A549 (cell line): ENCODE measurements around the gene MSANTD3. TPM values are rescaled to one million over a fixed set of nuclear protein-coding genes. Genes with fewer than 3 reads are reported as not detected.
"Not testable (repeated sequence)": the region's sequence is repeated elsewhere in the genome, so short reads cannot be mapped to it uniquely, and the experiment has no call there.

ENCODE experiments used
- ATAC-seq, 2 experiments: fragments of 200-7000 bp in 1 of 2; fragments of >200 bp in 1 of 2; cut with Nextera tagmentation in 1 of 2; cut with Tn5 transposase in 1 of 2; 3 replicates each; pipeline versions ENCODE4 v1.8.0 to v1.9.1; 2018 to 2020; ENCODE audit warnings: mild to moderate bottlenecking in 1 of 2, moderate library complexity in 1 of 2
- CTCF ChIA-PET: fragments of 300-600 bp; sonication (Branson Sonifier 250); formaldehyde crosslinking; extraction: SDS; loops from one replicate; lab custom pipeline; 2021; ENCODE audit warnings: antibody characterized with exemption, inconsistent platforms; lab: Yijun Ruan, JAX
- POLR2A ChIA-PET: fragments of 350-600 bp; formaldehyde crosslinking; extraction: SDS; loops from one replicate; lab custom pipeline; 2021; ENCODE audit warnings: antibody characterized with exemption, inconsistent platforms; lab: Yijun Ruan, JAX
- DNase-seq, 2 experiments: peaks; one replicate each; pipeline versions ENCODE4 v3.0.0 to v3.0.0-alpha.2; 2011 to 2016; ENCODE audit warnings: low read depth in 1 of 2, low spot score in 1 of 2
- FAIRE-seq: peaks from 2 replicates; lab custom pipeline; 2011; peaks lifted over from hg19 to GRCh38; lab: Jason Lieb, UNC
- H3K27ac ChIP-seq, 2 experiments: fragments of >200 bp; sonication (Bioruptor Twin); formaldehyde crosslinking; 3 replicates each; pipeline ENCODE4 v1.5.1; 2016 to 2017
- H3K4me1 ChIP-seq: fragments of >200 bp; sonication (Bioruptor Twin); formaldehyde crosslinking; 3 replicates; pipeline ENCODE4 v1.6.1; 2016
- H3K4me2 ChIP-seq: fragments of >200 bp; sonication (Bioruptor Twin); formaldehyde crosslinking; 3 replicates; pipeline ENCODE4 v1.6.1; 2016
- H3K4me3 ChIP-seq: fragments of >200 bp; sonication (Bioruptor Twin); formaldehyde crosslinking; 3 replicates; pipeline ENCODE4 v1.5.1; 2016
- H3K9me3 ChIP-seq: fragments of >200 bp; sonication (Bioruptor Twin); formaldehyde crosslinking; 3 replicates; pipeline ENCODE4 v1.6.1; 2016
- CBX2 ChIP-seq: fragments of 200-600 bp; sonication (generic); IDR thresholded peaks from 2 replicates; pipeline ENCODE4 v1.6.1; 2016; ENCODE audit warnings: low read depth, mild to moderate bottlenecking, borderline replicate concordance
- CBX8 ChIP-seq: fragments of 200-600 bp; sonication (generic); IDR thresholded peaks from 2 replicates; pipeline ENCODE4 v1.6.1; 2016
- CEBPB ChIP-seq, 2 experiments: fragments of >200 bp in 1 of 2; sonication (Bioruptor Twin) in 1 of 2; formaldehyde crosslinking in 1 of 2; IDR thresholded peaks; 2 replicates each; pipeline ENCODE4 v1.6.1; 2012 to 2016
- EHF ChIP-seq: fragments of 250-450 bp; sonication (Bioruptor Pico); IDR thresholded peaks from 2 replicates; pipeline ENCODE4 v1.5.0; 2020; ENCODE audit warnings: mild to moderate bottlenecking
- EHMT2 ChIP-seq: fragments of 200-600 bp; sonication (generic); IDR thresholded peaks from 2 replicates; pipeline ENCODE4 v1.6.1; 2016; ENCODE audit warnings: antibody characterized with exemption, low read depth, mild to moderate bottlenecking, moderate library complexity
- EP300 ChIP-seq, 2 experiments: fragments of >200 bp; sonication (Bioruptor Twin); formaldehyde crosslinking; IDR thresholded peaks; 2 replicates in 1 of 2; 3 replicates in 1 of 2; pipeline ENCODE4 v1.6.1; 2016 to 2017
- FOSL2 ChIP-seq, 2 experiments: fragments of 450-650 bp in 1 of 2; fragments of >200 bp in 1 of 2; sonication (Bioruptor Twin) in 1 of 2; formaldehyde crosslinking; IDR thresholded peaks; 2 replicates each; pipeline versions ENCODE4 v1.5.0 to v1.6.1; 2016 to 2020; ENCODE audit warnings: mild to moderate bottlenecking in 1 of 2, moderate library complexity in 1 of 2
- GATA3 ChIP-seq: IDR thresholded peaks from 2 replicates; pipeline ENCODE4 v1.6.1; 2012; ENCODE audit warnings: borderline replicate concordance
- HEYL ChIP-seq: fragments of 250-450 bp; sonication (Bioruptor Pico); IDR thresholded peaks from 2 replicates; pipeline ENCODE4 v1.8.0; 2021; ENCODE audit warnings: mild to moderate bottlenecking, moderate library complexity
- KDM5A ChIP-seq: fragments of 200-600 bp; sonication (generic); IDR thresholded peaks from 2 replicates; pipeline ENCODE4 v1.6.1; 2016; ENCODE audit warnings: antibody characterized with exemption, mild to moderate bottlenecking
- MYC ChIP-seq: IDR thresholded peaks from 2 replicates; pipeline ENCODE4 v1.6.1; 2012; ENCODE audit warnings: mild to moderate bottlenecking, inconsistent platforms, low read length, improper control_type of control experiment, borderline replicate concordance
- POLR2AphosphoS2 ChIP-seq: conservative IDR thresholded peaks from 2 replicates; pipeline ENCODE4 v1.6.1; 2012; ENCODE audit warnings: low read length, improper control_type of control experiment, inconsistent platforms
- RCOR1 ChIP-seq: fragments of 150-350 bp; IDR thresholded peaks from 2 replicates; pipeline ENCODE4 v1.6.1; 2014; ENCODE audit warnings: antibody characterized with exemption, low read length, low read depth
- REST ChIP-seq: fragments of 200-600 bp; sonication (generic); IDR thresholded peaks from 2 replicates; pipeline ENCODE4 v1.6.1; 2016; ENCODE audit warnings: antibody characterized with exemption, mild to moderate bottlenecking, moderate library complexity
- RFX5 ChIP-seq: fragments of 450-650 bp; IDR thresholded peaks from 2 replicates; pipeline ENCODE4 v1.7.1; 2014; ENCODE audit warnings: antibody characterized with exemption, mild to moderate bottlenecking, moderate library complexity
- SMC3 ChIP-seq: fragments of >200 bp; sonication (Bioruptor Twin); formaldehyde crosslinking; IDR thresholded peaks from 3 replicates; pipeline ENCODE4 v1.6.1; 2018; ENCODE audit warnings: inconsistent platforms
- ZFP36 ChIP-seq: fragments of 450-650 bp; IDR thresholded peaks from 2 replicates; pipeline ENCODE4 v1.6.1; 2014; ENCODE audit warnings: borderline replicate concordance; ENCODE audit not compliant: partially characterized antibody
- WGBS: methylation state at CpG from one replicate; pipeline ENCODE4 v1.1.6; 2017; ENCODE audit errors: missing lambda C conversion rate; 5-methylcytosine and 5-hydroxymethylcytosine counted together
- polyA plus RNA-seq, 4 experiments: library from polyadenylated mRNA; depleted of rRNA in 3 of 4; stranded (reverse); fragments of >200 nt; fragmentation: RNase III in 1 of 4; extraction: RNeasy Plus Mini Kit Qiagen cat#74134 plus additional on column Dnase treatment in 1 of 4; gene quantifications; 2 replicates in 3 of 4; 3 replicates in 1 of 4; pipeline ENCODE4 v1.2.3, GENCODE V29; 2011 to 2017
- TF ChIP-seq, protein P1 (sequence below): IDR thresholded peaks from 2 replicates; pipeline ENCODE4 v1.6.1; 2012
- TF ChIP-seq, protein P2 (sequence below): fragments of >200 bp; sonication (Bioruptor Twin); formaldehyde crosslinking; IDR thresholded peaks from 3 replicates; pipeline ENCODE4 v1.5.1; 2016
- TF ChIP-seq, protein P3 (sequence below): fragments of 250-450 bp; sonication (Bioruptor Pico); IDR thresholded peaks from 2 replicates; pipeline ENCODE4 v1.5.0; 2021; ENCODE audit warnings: mild to moderate bottlenecking, moderate library complexity, borderline replicate concordance

The MSANTD3 gene
- polyA plus RNA-seq, 2 of the 4 experiments (the other 2 are of a cell fraction) = 43.5 to 66.7 TPM

DNA sequence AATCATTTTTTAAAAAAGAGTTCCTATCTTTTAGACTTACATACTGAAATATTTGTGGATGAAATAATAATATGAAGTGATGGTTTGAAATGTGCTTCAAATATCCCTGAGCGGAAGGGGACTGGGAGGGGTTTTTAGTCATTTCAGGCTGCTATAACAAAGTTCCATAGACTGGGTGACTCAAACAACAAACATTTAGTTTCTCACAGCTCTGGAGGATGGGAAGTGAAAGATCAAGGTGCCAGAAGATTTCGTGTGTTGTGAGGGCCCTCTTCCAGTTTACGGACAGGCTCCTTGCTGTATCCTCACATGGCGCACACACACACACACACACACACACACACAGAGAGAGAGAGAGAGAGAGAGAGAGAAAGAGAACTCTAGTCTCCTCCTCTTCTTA, 47.1 kb upstream of the MSANTD3 start:
- ChIA-PET CTCF (interaction anchor here (0.8 to 1.4 kb wide), 3 partner anchors 8 to 49 kb away, joined by 3 to 6 read pairs (median 3); no protein-coding TSS in a partner anchor), POLR2A (interaction anchor here (0.7 to 1.3 kb wide), 3 partner anchors 11 to 176 kb away, joined by 3 to 6 read pairs (median 3); no protein-coding TSS in a partner anchor)
- 22% methylated on average over 4 of the region's 4 CpGs for WGBS
- peaks cover 15% of the 10 kb centered on the region; the same call in 2 of the 3 replicates for H3K9me3 ChIP-seq
- peaks cover 18% of the 10 kb centered on the region for H3K4me1 ChIP-seq
- peak overlapping the region; percentile 78 to 84 for H3K27ac ChIP-seq
- ATAC-seq (peak; percentile 95 to 98), FAIRE-seq (peak; percentile 23), DNase-seq (peak; percentile 13 to 79)
- TF ChIP-seq GATA3 = no peak
- TF ChIP-seq FOSL2 (IDR thresholded peaks at IDR 0.05) = no peak
- TF ChIP-seq FOSL2 (CRISPR knock-in tag; IDR thresholded peaks at IDR 0.05) = peak; percentile 67
- TF ChIP-seq, protein P1, sequence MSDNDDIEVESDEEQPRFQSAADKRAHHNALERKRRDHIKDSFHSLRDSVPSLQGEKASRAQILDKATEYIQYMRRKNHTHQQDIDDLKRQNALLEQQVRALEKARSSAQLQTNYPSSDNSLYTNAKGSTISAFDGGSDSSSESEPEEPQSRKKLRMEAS = peak; percentile 64
- H3K4me3 ChIP-seq = no peak overlapping the region
- H3K4me2 ChIP-seq = peak overlapping the region; percentile 70

DNA sequence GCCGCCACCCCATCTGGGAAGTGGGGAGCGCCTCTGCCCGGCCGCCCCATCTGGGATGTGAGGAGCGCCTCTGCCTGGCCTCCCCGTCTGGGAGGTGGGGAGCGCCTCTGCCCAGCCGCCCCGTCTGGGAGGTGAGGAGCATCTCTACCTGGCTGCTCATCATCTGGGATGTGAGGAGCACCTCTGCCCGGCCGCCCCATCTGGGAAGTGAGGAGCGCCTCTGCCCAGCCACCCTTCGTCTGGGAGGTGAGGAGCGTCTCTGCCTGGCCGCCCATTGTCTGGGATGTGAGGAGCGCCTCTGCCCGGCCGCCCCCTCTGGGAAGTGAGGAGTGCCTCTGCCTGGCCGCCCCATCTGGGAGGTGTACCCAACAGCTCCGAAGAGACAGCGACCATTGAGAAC, 34.0 kb upstream of the MSANTD3 start:
- FAIRE-seq, H3K27ac ChIP-seq, H3K4me3 ChIP-seq, H3K9me3 ChIP-seq, CTCF ChIA-PET, DNase-seq, H3K4me2 ChIP-seq, H3K4me1 ChIP-seq, ATAC-seq, POLR2A ChIA-PET: not testable (repeated sequence)
- WGBS = 100% methylated on average over 6 of the region's 21 CpGs

DNA sequence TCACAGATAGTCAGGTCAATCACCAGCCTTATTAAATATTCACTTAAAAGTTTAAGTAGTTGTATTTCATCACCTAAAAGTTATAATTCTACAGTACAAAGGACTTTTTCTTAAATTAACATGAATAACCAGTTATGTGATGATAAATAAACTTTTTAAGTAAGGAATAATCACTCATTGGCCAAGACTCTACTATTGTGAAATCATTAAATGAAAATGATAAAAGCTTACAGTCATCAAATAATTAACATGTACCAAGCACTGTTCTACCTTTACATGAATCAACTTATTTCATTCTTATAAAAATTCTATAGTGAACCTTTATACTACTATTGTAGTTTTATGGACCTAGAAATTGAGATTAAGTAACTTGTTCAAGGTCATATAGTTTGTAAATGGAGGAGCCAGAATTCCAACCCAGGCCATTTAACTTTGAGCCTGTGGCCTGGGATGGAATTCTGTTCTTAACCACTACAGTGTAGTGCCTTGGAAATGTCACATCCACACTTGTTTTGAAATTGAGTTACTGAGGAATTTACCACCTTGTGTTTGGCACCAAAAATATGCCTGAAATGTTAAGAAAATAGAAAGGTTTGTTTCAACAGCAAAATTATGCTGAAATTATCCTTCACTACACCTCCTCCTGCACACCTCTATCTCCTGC, 32.8 kb upstream of the MSANTD3 start:
- FAIRE-seq = peak; percentile 65
- no peak for TF ChIP-seq ZFP36
- TF ChIP-seq, protein P1 = no peak
- no peak for TF ChIP-seq KDM5A
- TF ChIP-seq, protein P2, sequence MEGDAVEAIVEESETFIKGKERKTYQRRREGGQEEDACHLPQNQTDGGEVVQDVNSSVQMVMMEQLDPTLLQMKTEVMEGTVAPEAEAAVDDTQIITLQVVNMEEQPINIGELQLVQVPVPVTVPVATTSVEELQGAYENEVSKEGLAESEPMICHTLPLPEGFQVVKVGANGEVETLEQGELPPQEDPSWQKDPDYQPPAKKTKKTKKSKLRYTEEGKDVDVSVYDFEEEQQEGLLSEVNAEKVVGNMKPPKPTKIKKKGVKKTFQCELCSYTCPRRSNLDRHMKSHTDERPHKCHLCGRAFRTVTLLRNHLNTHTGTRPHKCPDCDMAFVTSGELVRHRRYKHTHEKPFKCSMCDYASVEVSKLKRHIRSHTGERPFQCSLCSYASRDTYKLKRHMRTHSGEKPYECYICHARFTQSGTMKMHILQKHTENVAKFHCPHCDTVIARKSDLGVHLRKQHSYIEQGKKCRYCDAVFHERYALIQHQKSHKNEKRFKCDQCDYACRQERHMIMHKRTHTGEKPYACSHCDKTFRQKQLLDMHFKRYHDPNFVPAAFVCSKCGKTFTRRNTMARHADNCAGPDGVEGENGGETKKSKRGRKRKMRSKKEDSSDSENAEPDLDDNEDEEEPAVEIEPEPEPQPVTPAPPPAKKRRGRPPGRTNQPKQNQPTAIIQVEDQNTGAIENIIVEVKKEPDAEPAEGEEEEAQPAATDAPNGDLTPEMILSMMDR = no peak
- TF ChIP-seq MYC = no peak
- no peak for TF ChIP-seq RCOR1
- POLR2A ChIA-PET = no interaction called here
- Histone ChIP-seq H3K27ac (no peak overlapping the region), H3K4me1 (no peaks in the 10 kb centered on the region; the same call in 2 of the 3 replicates), H3K4me2 (no peak overlapping the region), H3K9me3 (no peaks in the 10 kb centered on the region), H3K4me3 (no peak overlapping the region)
- no peak for DNase-seq
- CTCF ChIA-PET = no interaction called here
- ATAC-seq = no peak

DNA sequence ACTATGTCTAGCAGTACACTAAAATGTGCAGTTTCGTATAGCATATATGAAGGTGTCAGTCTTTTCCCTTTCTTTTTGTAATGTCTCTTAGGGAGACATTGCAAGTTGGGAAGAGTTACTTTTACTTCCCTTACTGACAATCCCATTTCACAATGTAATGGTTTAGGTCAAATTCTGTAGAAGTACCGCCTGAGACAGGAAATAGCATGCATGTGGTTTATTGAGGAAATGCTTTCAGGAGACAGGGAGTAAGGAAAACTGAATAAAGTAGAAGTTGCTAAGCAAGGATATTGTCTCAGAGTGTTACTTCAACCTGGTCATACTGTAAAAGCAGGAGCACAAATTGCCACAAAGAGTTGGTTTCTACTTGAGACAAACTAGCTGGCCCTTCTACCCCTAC, 32.1 kb upstream of the MSANTD3 start:
- TF ChIP-seq EHMT2 = no peak
- no peak for TF ChIP-seq RFX5
- no peak for TF ChIP-seq EP300 (IDR thresholded peaks at IDR 0.05)
- no peak for TF ChIP-seq HEYL (CRISPR knock-in tag)
- TF ChIP-seq POLR2AphosphoS2 = no peak
- no peak for TF ChIP-seq CBX2
- TF ChIP-seq ZFP36 = no peak
- TF ChIP-seq FOSL2 (IDR thresholded peaks at IDR 0.05) = no peak
- no peak for TF ChIP-seq FOSL2 (CRISPR knock-in tag; IDR thresholded peaks at IDR 0.05)
- TF ChIP-seq CEBPB (IDR thresholded peaks at IDR 0.05) = no peak
- no peak for TF ChIP-seq MYC
- no peak for TF ChIP-seq SMC3
- TF ChIP-seq, protein P3, sequence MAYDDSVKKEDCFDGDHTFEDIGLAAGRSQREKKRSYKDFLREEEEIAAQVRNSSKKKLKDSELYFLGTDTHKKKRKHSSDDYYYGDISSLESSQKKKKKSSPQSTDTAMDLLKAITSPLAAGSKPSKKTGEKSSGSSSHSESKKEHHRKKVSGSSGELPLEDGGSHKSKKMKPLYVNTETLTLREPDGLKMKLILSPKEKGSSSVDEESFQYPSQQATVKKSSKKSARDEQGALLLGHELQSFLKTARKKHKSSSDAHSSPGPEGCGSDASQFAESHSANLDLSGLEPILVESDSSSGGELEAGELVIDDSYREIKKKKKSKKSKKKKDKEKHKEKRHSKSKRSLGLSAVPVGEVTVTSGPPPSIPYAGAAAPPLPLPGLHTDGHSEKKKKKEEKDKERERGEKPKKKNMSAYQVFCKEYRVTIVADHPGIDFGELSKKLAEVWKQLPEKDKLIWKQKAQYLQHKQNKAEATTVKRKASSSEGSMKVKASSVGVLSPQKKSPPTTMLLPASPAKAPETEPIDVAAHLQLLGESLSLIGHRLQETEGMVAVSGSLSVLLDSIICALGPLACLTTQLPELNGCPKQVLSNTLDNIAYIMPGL (CRISPR knock-in tag) = no peak
- no peak for TF ChIP-seq REST
- no peak for TF ChIP-seq EHF
- no peak for TF ChIP-seq CBX8
- TF ChIP-seq, all 56 proteins: peak for 0
- WGBS = 97% methylated on average over 2 of the region's 2 CpGs
- no peak overlapping the region for H3K4me2 ChIP-seq
- DNase-seq (no peak), FAIRE-seq (no peak), ATAC-seq (no peak)
- no peak overlapping the region for H3K4me3 ChIP-seq
- POLR2A ChIA-PET = no interaction called here
- CTCF ChIA-PET = no interaction called here
- H3K27ac ChIP-seq = no peak overlapping the region
- no peaks in the 10 kb centered on the region; the same call in 2 of the 3 replicates for H3K4me1 ChIP-seq
- no peaks in the 10 kb centered on the region for H3K9me3 ChIP-seq
